ENCODE results near the gene SIX5.
A peak's percentile ranks its signal among the peaks of the same experiment; 100 is the strongest.

SIX5 gene

GRCh38 chr19:45772912-45773311, 3.9 kb upstream of the SIX5 start:
- no peak for DNase-seq

- no peak for DNase-seq
These were observed 3.2 kb upstream of the SIX5 start for GRCh38 chr19:45772130-45772840.

GRCh38 chr19:45771311-45771933, 2.4 kb upstream of the SIX5 start:
- no peak for DNase-seq

GRCh38 chr19:45770192-45771101, 1.4 kb upstream of the SIX5 start:
- DNase-seq, result peak; percentile 93

- peak; percentile 50 for DNase-seq
These were observed 754 bp upstream of the SIX5 start for GRCh38 chr19:45769821-45770191.

GRCh38 chr19:45768655-45768983, 433 bp downstream of the SIX5 start:
- no peak for DNase-seq

- peak; percentile 16 for DNase-seq
These were observed 984 bp downstream of the SIX5 start for GRCh38 chr19:45767881-45768654.

- DNase-seq, result no peak
These were observed 1.6 kb downstream of the SIX5 start for GRCh38 chr19:45767410-45767880.

GRCh38 chr19:45766869-45767346, 2.1 kb downstream of the SIX5 start:
- DNase-seq, result no peak

- no peak for DNase-seq
These were observed 2.7 kb downstream of the SIX5 start for GRCh38 chr19:45766296-45766868.

GRCh38 chr19:45765702-45766295, 3.3 kb downstream of the SIX5 start:
- no peak for DNase-seq

- no peak for DNase-seq
These were observed 3.9 kb downstream of the SIX5 start for GRCh38 chr19:45764945-45765701.

GRCh38 chr19:45764475-45764874, 4.6 kb downstream of the SIX5 start:
- no peak for DNase-seq

GRCh38 chr19:45763691-45764294, 5.3 kb downstream of the SIX5 start:
- DNase-seq, result no peak

- no peak for DNase-seq
These were observed 6.0 kb downstream of the SIX5 start for GRCh38 chr19:45762870-45763631.

GRCh38 chr19:45761714-45762113, 7.3 kb downstream of the SIX5 start:
- no peak for DNase-seq

- DNase-seq, result no peak
These were observed 10.1 kb downstream of the SIX5 start for GRCh38 chr19:45758921-45759320.

GRCh38 chr19:45757695-45758094, 11.4 kb downstream of the SIX5 start:
- DNase-seq, result no peak

- no peak for DNase-seq
These were observed 14.7 kb downstream of the SIX5 start for GRCh38 chr19:45754323-45754722.

GRCh38 chr19:45753548-45753947, 15.5 kb downstream of the SIX5 start:
- DNase-seq, result no peak

Data from NCI-H2227 treated with DMSO at 0.1 percent for 48 hours (cell line).